Smooth muscle cell (in vitro differentiated cells): ENCODE data around the gene POLE2. TPM values are rescaled to one million over a fixed set of nuclear protein-coding genes. Genes with fewer than 3 reads are reported as not detected.

ENCODE experiments used
- DNase-seq: peaks from one replicate; lab custom pipeline; 2025; ENCODE audit not compliant: unreplicated experiment; lab: John Stamatoyannopoulos, UW
- H2AFZ ChIP-seq: fragments of 200-600 bp; sonication (generic); 2 replicates; pipeline ENCODE4 v1.6.0; 2016; ENCODE audit warnings: antibody characterized with exemption, low read depth, mild to moderate bottlenecking
- H3F3A ChIP-seq: fragments of 200-600 bp; sonication (generic); 2 replicates; pipeline ENCODE4 v1.6.0; 2017; ENCODE audit warnings: antibody characterized with exemption, low read depth
- H3K27ac ChIP-seq: fragments of 200-600 bp; sonication (generic); 2 replicates; pipeline ENCODE4 v1.5.1; 2016; ENCODE audit warnings: low read depth, mild to moderate bottlenecking
- H3K27me3 ChIP-seq: fragments of 200-600 bp; sonication (generic); 2 replicates; pipeline ENCODE4 v1.6.1; 2016; ENCODE audit warnings: low read depth, mild to moderate bottlenecking
- H3K36me3 ChIP-seq: fragments of 200-600 bp; sonication (generic); 2 replicates; pipeline ENCODE4 v1.5.1; 2016; ENCODE audit warnings: low read depth
- H3K4me1 ChIP-seq: fragments of 200-600 bp; sonication (generic); 2 replicates; pipeline ENCODE4 v1.5.1; 2016; ENCODE audit warnings: low read depth
- H3K4me2 ChIP-seq: fragments of 200-600 bp; sonication (generic); 2 replicates; pipeline ENCODE4 v1.6.0; 2016; ENCODE audit warnings: mild to moderate bottlenecking
- H3K4me3 ChIP-seq: fragments of 200-600 bp; sonication (generic); 2 replicates; pipeline ENCODE4 v1.5.1; 2016; ENCODE audit warnings: mild to moderate bottlenecking
- H3K79me2 ChIP-seq: fragments of 200-600 bp; sonication (generic); 2 replicates; pipeline ENCODE4 v1.6.0; 2016; ENCODE audit warnings: low read depth, mild to moderate bottlenecking
- H3K9ac ChIP-seq: fragments of 200-600 bp; sonication (generic); 2 replicates; pipeline ENCODE4 v1.6.0; 2016; ENCODE audit warnings: low read depth
- H3K9me3 ChIP-seq: fragments of 200-600 bp; sonication (generic); replicated peaks from 2 replicates; pipeline ENCODE4 v1.5.1; 2016; ENCODE audit warnings: low read depth
- H4K20me1 ChIP-seq: fragments of 200-600 bp; sonication (generic); 2 replicates; pipeline ENCODE4 v1.6.0; 2016; ENCODE audit warnings: low read depth
- CTCF ChIP-seq: fragments of 200-600 bp; sonication (generic); IDR thresholded peaks from 2 replicates; pipeline ENCODE4 v1.5.1; 2017; ENCODE audit warnings: borderline replicate concordance, mild to moderate bottlenecking, antibody characterized with exemption; ENCODE audit not compliant: insufficient read depth, poor library complexity, severe bottlenecking
- WGBS: methylation state at CpG from one replicate; pipeline ENCODE4 v1.1.7; 2016; ENCODE audit warnings: low lambda C conversion rate; 5-methylcytosine and 5-hydroxymethylcytosine counted together
- polyA plus RNA-seq: library from polyadenylated mRNA; unstranded; fragments of >200 nt; fragmentation: Nextera tagmentation; extraction: Ambion mirVana; gene quantifications from 2 replicates; pipeline ENCODE4 v1.2.1, GENCODE V29; 2016
- small RNA-seq: library from RNA; depleted of rRNA; stranded (forward); fragments of <200 nt; gene quantifications from one replicate; pipeline ENCODE3, GENCODE V24; 2014
- total RNA-seq: library from RNA; depleted of rRNA; stranded (reverse); fragments of >200 nt; gene quantifications from 2 replicates; pipeline ENCODE4 v1.2.3, GENCODE V29; 2014

POLE2 gene
- total and polyA plus RNA-seq, 2 experiments from 2014 or later = 7.5 to 9.6 TPM

DNA sequence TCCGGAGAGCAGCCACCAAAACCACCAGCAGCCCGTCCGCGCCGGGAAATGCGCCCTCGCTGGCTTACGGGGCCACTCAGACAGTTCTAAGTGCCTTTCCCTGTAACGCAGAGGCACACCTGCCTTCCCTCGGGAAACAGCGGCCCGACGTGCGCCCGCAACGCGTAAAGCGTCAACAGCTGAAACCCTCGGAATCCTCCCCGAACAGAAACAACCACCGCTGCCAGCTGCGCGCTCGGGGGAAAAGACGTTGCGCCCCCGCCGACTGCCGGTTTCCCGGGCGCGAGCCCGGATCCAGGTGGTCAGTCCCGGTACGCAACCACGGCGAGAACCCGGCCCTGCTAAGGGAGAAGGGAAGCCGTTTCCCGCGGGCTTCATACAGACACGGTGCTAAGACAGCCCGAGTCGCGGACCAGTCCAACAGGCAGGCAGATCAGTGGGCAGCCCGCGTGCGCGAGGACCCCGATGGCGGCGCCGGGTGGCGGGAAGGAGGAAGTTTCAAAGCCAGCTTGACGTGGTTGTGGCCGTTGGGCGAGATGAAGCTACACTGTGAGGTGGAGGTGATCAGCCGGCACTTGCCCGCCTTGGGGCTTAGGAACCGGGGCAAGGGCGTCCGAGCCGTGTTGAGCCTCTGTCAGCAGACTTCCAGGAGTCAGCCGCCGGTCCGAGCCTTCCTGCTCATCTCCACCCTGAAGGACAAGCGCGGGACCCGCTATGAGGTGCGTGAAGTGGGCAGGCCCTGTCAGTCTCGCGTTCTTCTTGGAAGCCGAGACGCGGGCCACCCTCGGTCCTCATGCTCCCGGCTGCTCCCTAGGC lies 89.3 kb downstream of the POLE2 start, which contains the start of gene LRR1:
Gene LRR1, plus strand, starts transcription at position 456 of the 816 bp plus-strand sequence. Its CDS starts 81 bp downstream, at position 537.
- peaks cover 7% of the 10 kb centered on the region for H3K79me2 ChIP-seq
- H3K27me3 ChIP-seq = no peaks in the 10 kb centered on the region
- peak within 1 kb of the TSS; percentile 98 for H2AFZ ChIP-seq
- no peak for TF ChIP-seq CTCF
- peak within 1 kb of the TSS; percentile 88 for H3K9ac ChIP-seq
- peak within 1 kb of the TSS; percentile 100 for H3K4me2 ChIP-seq
- WGBS = under 1% methylated on average over 77 of the region's 77 CpGs
- peaks cover 5% of the 10 kb centered on the region for H3F3A ChIP-seq
- no peaks in the 10 kb centered on the region for H4K20me1 ChIP-seq
- H3K4me3 ChIP-seq = peak within 1 kb of the TSS; percentile 79
- H3K4me1 ChIP-seq = no peaks in the 10 kb centered on the region
- H3K27ac ChIP-seq = peak within 1 kb of the TSS; percentile 86
- H3K9me3 ChIP-seq = no peaks in the 10 kb centered on the region
- peak; percentile 57 for DNase-seq
- H3K36me3 ChIP-seq = no peaks in the 10 kb centered on the region

DNA sequence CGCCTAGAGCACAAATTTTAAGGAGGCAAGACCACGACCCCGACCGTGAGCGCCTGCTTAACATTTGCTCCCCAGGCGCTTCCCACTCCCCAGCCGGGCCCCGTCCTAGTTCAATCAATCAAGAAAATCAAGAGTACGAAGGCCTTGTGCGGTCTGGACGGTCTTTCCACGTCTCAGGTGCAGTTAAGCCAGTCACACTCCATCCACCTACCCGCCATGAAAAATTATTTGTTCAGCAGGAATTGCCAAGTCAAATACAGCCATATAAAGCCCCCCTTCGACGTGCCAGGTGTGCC lies 89.9 kb downstream of the POLE2 start:
- peaks cover 7% of the 10 kb centered on the region for H3K79me2 ChIP-seq
- peak overlapping the region; percentile 88 for H3K9ac ChIP-seq
- no peak for TF ChIP-seq CTCF
- peak overlapping the region; percentile 100 for H3K4me2 ChIP-seq
- no peaks in the 10 kb centered on the region for H4K20me1 ChIP-seq
- H2AFZ ChIP-seq = peak overlapping the region; percentile 98
- H3K4me1 ChIP-seq = no peaks in the 10 kb centered on the region
- H3F3A ChIP-seq = peaks cover 5% of the 10 kb centered on the region
- no peak for DNase-seq
- no peaks in the 10 kb centered on the region for H3K27me3 ChIP-seq
- peak overlapping the region; percentile 79 for H3K4me3 ChIP-seq
- WGBS = 2% methylated on average over 15 of the region's 15 CpGs
- peak overlapping the region; percentile 86 for H3K27ac ChIP-seq
- H3K9me3 ChIP-seq = no peaks in the 10 kb centered on the region
- no peaks in the 10 kb centered on the region for H3K36me3 ChIP-seq

- no peaks in the 10 kb centered on the region for H3K9me3 ChIP-seq
- DNase-seq = no peak
- no peak overlapping the region for H3K27ac ChIP-seq
- H3F3A ChIP-seq = peaks cover 5% of the 10 kb centered on the region
- H3K36me3 ChIP-seq = no peaks in the 10 kb centered on the region
- WGBS = 22% methylated on average over 4 of the region's 4 CpGs
- H3K4me1 ChIP-seq = no peaks in the 10 kb centered on the region
- H3K4me3 ChIP-seq = no peak overlapping the region
- no peaks in the 10 kb centered on the region for H3K79me2 ChIP-seq
- H2AFZ ChIP-seq = no peak overlapping the region
- H3K4me2 ChIP-seq = peak overlapping the region; percentile 57
- no peak overlapping the region for H3K9ac ChIP-seq
- no peak for TF ChIP-seq CTCF
- H3K27me3 ChIP-seq = no peaks in the 10 kb centered on the region
- H4K20me1 ChIP-seq = no peaks in the 10 kb centered on the region
These were observed 93.5 kb downstream of the POLE2 start for GRCh38 chr14:49594347-49595091.

Small RNA genes within 50 kb of the gene (small RNA-seq; reads per million reads assigned to genes)
- gene AL139099.3 = not detected
- gene RNU6ATAC30P = not detected

Other genes starting within 250 kb of the POLE2 start
- gene RPS29, start 101.8 kb downstream of the POLE2 start, total RNA-seq = 6,053 and 7,688 TPM in 2 replicates
- gene RPS29, start 101.8 kb downstream of the POLE2 start, polyA plus RNA-seq = 1,151 and 1,263 TPM in 2 replicates
- gene LRR1, start 89.3 kb downstream of the POLE2 start, total RNA-seq = 12.9 and 18.7 TPM in 2 replicates
- gene LRR1, start 89.3 kb downstream of the POLE2 start, polyA plus RNA-seq = 14.7 and 15.7 TPM in 2 replicates
- gene RPL36AL, start 67.6 kb downstream of the POLE2 start, total RNA-seq = 197 and 228 TPM in 2 replicates
- 279 and 292 TPM in 2 replicates for gene RPL36AL, start 67.6 kb downstream of the POLE2 start, polyA plus RNA-seq
- 48.9 and 50.9 TPM in 2 replicates for gene MGAT2, start 67.4 kb downstream of the POLE2 start, total RNA-seq
- 35.6 and 41.0 TPM in 2 replicates for gene MGAT2, start 67.4 kb downstream of the POLE2 start, polyA plus RNA-seq
- gene DNAAF2, start 53.0 kb downstream of the POLE2 start, total RNA-seq = 12.0 and 14.0 TPM in 2 replicates
- 10.4 and 11.3 TPM in 2 replicates for gene DNAAF2, start 53.0 kb downstream of the POLE2 start, polyA plus RNA-seq
- gene KLHDC1, start 4.9 kb upstream of the POLE2 start, total RNA-seq = 5.9 and 8.6 TPM in 2 replicates
- gene KLHDC1, start 4.9 kb upstream of the POLE2 start, polyA plus RNA-seq = 4.1 and 5.1 TPM in 2 replicates
- gene KLHDC2, start 79.9 kb upstream of the POLE2 start, total RNA-seq = 52.0 and 72.1 TPM in 2 replicates
- 78.3 and 88.9 TPM in 2 replicates for gene KLHDC2, start 79.9 kb upstream of the POLE2 start, polyA plus RNA-seq
- 41.2 and 80.8 TPM in 2 replicates for gene NEMF, start 164.6 kb upstream of the POLE2 start, total RNA-seq
- 41.2 and 63.8 TPM in 2 replicates for gene NEMF, start 164.6 kb upstream of the POLE2 start, polyA plus RNA-seq
- 64.8 and 68.7 TPM in 2 replicates for gene ARF6, start 204.9 kb upstream of the POLE2 start, total RNA-seq
- 59.8 and 73.6 TPM in 2 replicates for gene ARF6, start 204.9 kb upstream of the POLE2 start, polyA plus RNA-seq